ENCODE measurements around the gene TNS3. TPM values are rescaled to one million over a fixed set of nuclear protein-coding genes. Genes with fewer than 3 reads are reported as not detected.

Gene TNS3
- total RNA-seq, 1 donor from 2014 or later = 452 TPM

GRCh38 chr7:47320296-47320695 lies 261.6 kb downstream of the TNS3 start:
- H3K27me3 Mint-ChIP-seq (ENCODE audit: low read depth) = no peaks in the 10 kb centered on the region
- DNase-seq (ENCODE audit: low spot score in 2 of 2, unreplicated experiment in 2 of 2) = no peak

GRCh38 chr7:47318395-47319182 lies 263.3 kb downstream of the TNS3 start:
- DNase-seq (ENCODE audit: low spot score in 2 of 2, unreplicated experiment in 2 of 2) = no peak
- Mint-ChIP-seq H3K36me3 (peaks cover 63% of the 10 kb centered on the region), H3K9me3 (no peaks in the 10 kb centered on the region), H3K4me3 (no peak overlapping the region), H3K27me3 (ENCODE audit: low read depth) (no peaks in the 10 kb centered on the region), H3K27ac (no peak overlapping the region), H3K4me1 (peaks cover 8% of the 10 kb centered on the region)
- no peak for TF ChIP-seq CTCF (IDR thresholded peaks at IDR 0.05; ENCODE audit: unreplicated experiment)

More at GRCh38 chr7:47320296-47320695, 261.6 kb downstream of the TNS3 start:
- H3K4me1 Mint-ChIP-seq = peaks cover 4% of the 10 kb centered on the region
- no peak overlapping the region for H3K4me3 Mint-ChIP-seq
- H3K9me3 Mint-ChIP-seq = no peaks in the 10 kb centered on the region
- H3K27ac Mint-ChIP-seq = no peak overlapping the region
- H3K36me3 Mint-ChIP-seq = peaks cover 65% of the 10 kb centered on the region
- no peak for TF ChIP-seq CTCF (IDR thresholded peaks at IDR 0.05; ENCODE audit: unreplicated experiment)

- peaks cover 8% of the 10 kb centered on the region for H3K4me1 Mint-ChIP-seq
- H3K4me3 Mint-ChIP-seq = no peak overlapping the region
- no peaks in the 10 kb centered on the region for H3K27me3 Mint-ChIP-seq (ENCODE audit: low read depth)
- H3K27ac Mint-ChIP-seq = peak overlapping the region; percentile 80
- no peak for DNase-seq (ENCODE audit: low spot score in 2 of 2, unreplicated experiment in 2 of 2)
- TF ChIP-seq CTCF (IDR thresholded peaks at IDR 0.05; ENCODE audit: unreplicated experiment) = no peak
- H3K9me3 Mint-ChIP-seq = no peaks in the 10 kb centered on the region
- peaks cover 59% of the 10 kb centered on the region for H3K36me3 Mint-ChIP-seq
Measured at GRCh38 chr7:47317487-47317886, 264.4 kb downstream of the TNS3 start.

- no peak for TF ChIP-seq CTCF (IDR thresholded peaks at IDR 0.05; ENCODE audit: unreplicated experiment)
- H3K9me3 Mint-ChIP-seq = peaks cover 5% of the 10 kb centered on the region
- H3K27ac Mint-ChIP-seq = peak overlapping the region; percentile 75
- peaks cover 8% of the 10 kb centered on the region for H3K4me1 Mint-ChIP-seq
- no peak for DNase-seq (ENCODE audit: low spot score in 2 of 2, unreplicated experiment in 2 of 2)
- no peaks in the 10 kb centered on the region for H3K27me3 Mint-ChIP-seq (ENCODE audit: low read depth)
- no peak overlapping the region for H3K4me3 Mint-ChIP-seq
- H3K36me3 Mint-ChIP-seq = peaks cover 63% of the 10 kb centered on the region
Measured at GRCh38 chr7:47314728-47315607, 266.9 kb downstream of the TNS3 start.

- Mint-ChIP-seq H3K4me3 (no peak overlapping the region), H3K4me1 (peaks cover 8% of the 10 kb centered on the region), H3K27me3 (ENCODE audit: low read depth) (no peaks in the 10 kb centered on the region), H3K27ac (peak overlapping the region; percentile 73), H3K9me3 (peaks cover 10% of the 10 kb centered on the region), H3K36me3 (peaks cover 65% of the 10 kb centered on the region)
- TF ChIP-seq CTCF (IDR thresholded peaks at IDR 0.05; ENCODE audit: unreplicated experiment) = no peak
- no peak for DNase-seq (ENCODE audit: low spot score in 2 of 2, unreplicated experiment in 2 of 2)
Measured at GRCh38 chr7:47314248-47314647, 267.7 kb downstream of the TNS3 start.

Data from mesothelial cell of epicardium (in vitro differentiated cells).